K562 (cell line): Measurements from ENCODE around the gene CNIH1. TPM values are rescaled to one million over a fixed set of nuclear protein-coding genes. Genes with fewer than 3 reads are reported as not detected.

ENCODE experiments used
- ATAC-seq: fragments of 200-7000 bp; cut with Tn5 transposase; 3 replicates; pipeline ENCODE4 v1.9.1; 2020; ENCODE audit warnings: moderate library complexity
- BruUV-seq: library from RNA; stranded (reverse); fragments of 400-500 nt; replicated peaks from 2 replicates; lab custom pipeline; 2021; lab: Mats Ljungman, UMichigan
- CTCF ChIA-PET: fragments of 300-600 bp; formaldehyde crosslinking; extraction: SDS; loops from one replicate; lab custom pipeline; 2021; ENCODE audit warnings: low intra/inter-chr PET ratio; lab: Yijun Ruan, JAX
- POLR2A ChIA-PET: fragments of 300-600, 350-650 bp; sonication (Branson Sonifier 250); formaldehyde crosslinking; extraction: SDS; loops from one replicate; lab custom pipeline; 2021; ENCODE audit warnings: antibody characterized with exemption, inconsistent platforms; lab: Yijun Ruan, JAX
- DNase-seq, 4 experiments: peaks; one replicate each; pipeline versions ENCODE4 v3.0.0 to v3.0.0-alpha.2; 2011 to 2018; ENCODE audit warnings: low spot score in 3 of 4, mixed read lengths in 3 of 4; ENCODE audit errors: extremely low read depth in 1 of 4
- FAIRE-seq: peaks from 2 replicates; lab custom pipeline; 2011; peaks lifted over from hg19 to GRCh38; lab: Jason Lieb, UNC
- H2AFZ ChIP-seq: 2 replicates; pipeline ENCODE4 v1.6.0; 2011; ENCODE audit warnings: low read depth, low read length, control low read depth, inconsistent platforms
- H3K27ac ChIP-seq: fragments of 200-600 bp; 3 replicates; pipeline ENCODE4 v1.8.0; 2011; ENCODE audit warnings: low read depth, mild to moderate bottlenecking, control low read depth, inconsistent platforms, low read length, moderate library complexity, mixed read lengths; ENCODE audit errors: extremely low read depth
- H3K27me3 ChIP-seq, 2 experiments: fragments of 300-600 bp in 1 of 2; 2 replicates in 1 of 2; 3 replicates in 1 of 2; pipeline versions ENCODE4 v1.6.0 to v1.8.0; 2011; ENCODE audit warnings: inconsistent platforms in 2 of 2, low read length in 2 of 2, mild to moderate bottlenecking in 1 of 2, mixed read lengths in 1 of 2, moderate library complexity in 1 of 2; ENCODE audit not compliant: control insufficient read depth in 2 of 2, insufficient read depth in 2 of 2
- H3K36me3 ChIP-seq: fragments of 300-600 bp; 3 replicates; pipeline ENCODE4 v1.8.0; 2011; ENCODE audit warnings: mild to moderate bottlenecking, low read length, inconsistent platforms; ENCODE audit not compliant: control insufficient read depth, insufficient read depth
- H3K4me1 ChIP-seq, 2 experiments: fragments of 200-600 bp in 1 of 2; replicated peaks in 1 of 2; 2 replicates in 1 of 2; 3 replicates in 1 of 2; pipeline versions ENCODE4 v1.5.1 to v1.8.0; 2011; ENCODE audit warnings: inconsistent platforms in 2 of 2, low read length in 2 of 2, mild to moderate bottlenecking in 1 of 2, mixed read lengths in 1 of 2, moderate library complexity in 1 of 2; ENCODE audit not compliant: control insufficient read depth in 2 of 2, insufficient read depth in 2 of 2
- H3K4me2 ChIP-seq: 2 replicates; pipeline ENCODE4 v1.6.1; 2011; ENCODE audit warnings: low read length, control low read depth, inconsistent platforms, mixed read lengths; ENCODE audit not compliant: insufficient read depth
- H3K4me3 ChIP-seq: fragments of 200-600 bp; sonication (generic), shearing (Covaris generic); 2 replicates; pipeline ENCODE4 v1.5.1; 2016; ENCODE audit warnings: control low read depth, inconsistent platforms
- H3K79me2 ChIP-seq: fragments of 200-600 bp; 3 replicates; pipeline ENCODE4 v1.8.0; 2011; ENCODE audit warnings: low read length, inconsistent platforms; ENCODE audit not compliant: control insufficient read depth, insufficient read depth
- H3K9ac ChIP-seq, 2 experiments: 2 replicates each; pipeline versions ENCODE4 v1.6.0 to v1.6.1; 2011; ENCODE audit warnings: low read depth in 2 of 2, low read length in 2 of 2, control low read depth in 1 of 2, inconsistent platforms in 1 of 2, mild to moderate bottlenecking in 1 of 2, mixed read lengths in 1 of 2; ENCODE audit not compliant: insufficient read depth in 1 of 2
- H3K9me1 ChIP-seq: one replicate; pipeline ENCODE4 v1.6.0; 2011; ENCODE audit warnings: inconsistent platforms, mild to moderate bottlenecking, low read length, moderate library complexity; ENCODE audit not compliant: control insufficient read depth, insufficient read depth
- H3K9me3 ChIP-seq: replicated peaks from 2 replicates; pipeline ENCODE4 v1.5.1; 2011; ENCODE audit warnings: low read depth, low read length, inconsistent platforms; ENCODE audit not compliant: control insufficient read depth, insufficient read depth
- H4K20me1 ChIP-seq: replicated peaks from 2 replicates; pipeline ENCODE4 v1.6.1; 2011; ENCODE audit warnings: low read length, inconsistent platforms, mixed read lengths; ENCODE audit not compliant: control insufficient read depth, insufficient read depth
- ATF1 ChIP-seq, 2 experiments: fragments of 450-650 bp in 1 of 2; IDR thresholded peaks; 2 replicates each; pipeline ENCODE4 v1.6.1; 2016; ENCODE audit warnings: missing compliant biosample characterization in 1 of 2, missing genetic modification characterization in 1 of 2
- CBX1 ChIP-seq: sonication (generic); IDR thresholded peaks from 2 replicates; pipeline ENCODE4 v1.6.1; 2016; ENCODE audit warnings: antibody characterized with exemption, low read depth, mild to moderate bottlenecking
- CBX3 ChIP-seq, 2 experiments: IDR thresholded peaks; 1 replicate in 1 of 2; 2 replicates in 1 of 2; pipeline ENCODE4 v1.6.1; 2012; ENCODE audit warnings: inconsistent platforms in 2 of 2, low read length in 2 of 2, borderline replicate concordance in 1 of 2, control low read depth in 1 of 2
- ETS2 ChIP-seq: IDR thresholded peaks from 2 replicates; pipeline ENCODE4 v1.6.1; 2016; ENCODE audit warnings: borderline replicate concordance, missing genetic modification characterization, mild to moderate bottlenecking, moderate library complexity, missing compliant biosample characterization; ENCODE audit not compliant: poor library complexity, severe bottlenecking
- ETV1 ChIP-seq: fragments of 450-650 bp; conservative IDR thresholded peaks from 2 replicates; pipeline ENCODE4 v1.6.1; 2016; ENCODE audit warnings: missing genetic modification characterization, control low read depth, low read depth, missing compliant biosample characterization
- HDAC2 ChIP-seq: fragments of 450-650 bp; IDR thresholded peaks from 2 replicates; pipeline ENCODE4 v1.6.1; 2016; ENCODE audit warnings: mild to moderate bottlenecking
- HDAC6 ChIP-seq: IDR thresholded peaks from 2 replicates; pipeline ENCODE4 v1.6.1; 2012; ENCODE audit warnings: low read depth, mild to moderate bottlenecking, control low read depth, inconsistent platforms, low read length, moderate library complexity
- HLTF ChIP-seq: fragments of 450-650 bp; IDR thresholded peaks from 2 replicates; pipeline ENCODE4 v1.6.1; 2016
- LCOR ChIP-seq: sonication (generic); formaldehyde crosslinking; IDR thresholded peaks from 2 replicates; pipeline ENCODE4 v1.8.0; 2022; ENCODE audit warnings: mild to moderate bottlenecking, missing genetic modification reagents
- MTA1 ChIP-seq: fragments of 450-650 bp; IDR thresholded peaks from 2 replicates; pipeline ENCODE4 v1.6.1; 2017; ENCODE audit warnings: borderline replicate concordance
- NFRKB ChIP-seq: fragments of 450-650 bp; IDR thresholded peaks from 2 replicates; pipeline ENCODE4 v1.6.1; 2016; ENCODE audit warnings: low read depth
- PHF20 ChIP-seq: fragments of 450-650 bp; IDR thresholded peaks from 2 replicates; pipeline ENCODE4 v1.6.1; 2018; ENCODE audit not compliant: partially characterized antibody
- PHF8 ChIP-seq: fragments of 200-600 bp; sonication (generic); IDR thresholded peaks from 2 replicates; pipeline ENCODE4 v1.6.1; 2012; ENCODE audit warnings: mixed run types, mild to moderate bottlenecking, inconsistent platforms, low read length, moderate library complexity, borderline replicate concordance
- SIN3A ChIP-seq, 2 experiments: fragments of 150-350 bp in 1 of 2; IDR thresholded peaks; 2 replicates each; pipeline ENCODE4 v1.6.1; 2011 to 2016; ENCODE audit warnings: borderline replicate concordance in 2 of 2, low read depth in 2 of 2, low read length in 2 of 2, mild to moderate bottlenecking in 2 of 2, moderate library complexity in 2 of 2; ENCODE audit not compliant: control insufficient read depth in 1 of 2
- SMARCA4 ChIP-seq: fragments of 450-650 bp; IDR thresholded peaks from 2 replicates; pipeline ENCODE4 v1.6.1; 2016
- ZNF24 ChIP-seq: fragments of 450-650 bp; IDR thresholded peaks from 2 replicates; pipeline ENCODE4 v1.6.1; 2016
- ZNF583 ChIP-seq: fragments of 250-450 bp; sonication (Bioruptor Pico); IDR thresholded peaks from 2 replicates; pipeline ENCODE4 v1.4.0; 2020
- WGBS: fragments of 100-300 bp; shearing (Covaris generic); methylation state at CpG from one replicate; pipeline ENCODE4 v1.1.6; 2016; ENCODE audit warnings: low coverage, mixed read lengths; ENCODE audit not compliant: insufficient coverage; ENCODE audit errors: missing lambda C conversion rate; 5-methylcytosine and 5-hydroxymethylcytosine counted together
- in situ Hi-C: fragments of 300-500 bp; cut with MboI; formaldehyde crosslinking; loops from 4 replicates; pipeline ENCODE4 v1.15.0; 2018; ENCODE audit warnings: inconsistent platforms, mixed read lengths
- intact Hi-C: fragments of 100-400 bp; cut with micrococcal nuclease; formaldehyde crosslinking; loops from 2 replicates; pipeline ENCODE4 v1.14.2; 2022
- polyA plus RNA-seq, 8 experiments: library from polyadenylated mRNA; depleted of rRNA in 4 of 8; stranded (reverse) in 5 of 8; unstranded in 3 of 8; fragments of >200 nt; fragmentation: Nextera tagmentation in 2 of 8; fragmentation: Illumina TruSeq in 1 of 8; extraction: Ambion mirVana in 2 of 8; extraction: Trizol in 1 of 8; gene quantifications; 2 replicates each; pipeline versions ENCODE4 v1.2.1 to v1.2.3, GENCODE V29; 2011 to 2014; ENCODE audit warnings: inconsistent platforms in 1 of 8, missing spikeins in 1 of 8
- total RNA-seq, 7 experiments: library from RNA; depleted of rRNA in 6 of 7; stranded (reverse); fragments of >200 nt in 6 of 7; fragmentation: Illumina TruSeq in 2 of 7; extraction: Trizol in 2 of 7; gene quantifications; 2 replicates each; pipeline versions ENCODE4 v1.2.1 to v1.2.3, GENCODE V29; 2011 to 2021; ENCODE audit warnings: low replicate concordance in 1 of 7
- TF ChIP-seq, protein P1 (sequence below): sonication (generic); formaldehyde crosslinking; IDR thresholded peaks from 2 replicates; pipeline ENCODE4 v1.8.1; 2023; ENCODE audit warnings: mild to moderate bottlenecking, missing genetic modification reagents, moderate library complexity
- TF ChIP-seq, protein P2 (sequence below): IDR thresholded peaks from 2 replicates; pipeline ENCODE4 v1.6.1; 2014; ENCODE audit warnings: antibody characterized with exemption
- TF ChIP-seq, protein P3 (sequence below): fragments of 450-650 bp; IDR thresholded peaks from 2 replicates; pipeline ENCODE4 v1.6.1; 2017; ENCODE audit warnings: mild to moderate bottlenecking, moderate library complexity

Gene CNIH1
- total and polyA plus RNA-seq, 9 of the 15 experiments (the other 6 are each of a cell fraction or from before 2014, with no cell fraction given) = 13.9 to 283 (median 77.3) TPM

DNA sequence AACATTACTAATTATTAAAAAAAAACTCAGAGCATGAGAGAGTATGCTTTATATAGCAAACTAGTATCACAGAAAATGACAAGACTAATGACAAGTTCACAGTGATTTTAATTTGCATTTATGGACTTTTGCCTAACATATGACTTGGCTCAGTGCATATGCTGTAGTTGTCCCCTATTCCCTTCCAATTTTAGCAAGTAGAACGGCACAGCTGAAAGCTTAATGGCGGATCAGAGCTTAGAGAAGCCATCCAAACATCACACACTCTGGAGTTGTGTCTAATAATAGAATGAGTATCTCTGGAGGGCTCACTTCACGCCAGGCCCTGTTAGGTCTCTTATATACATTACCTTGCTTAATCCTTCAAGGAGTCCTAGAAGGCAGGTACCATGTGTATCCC lies 13.3 kb downstream of the CNIH1 start:
- CTCF ChIA-PET = no interaction called here
- no TSS peak for BruUV-seq
- H3K9ac ChIP-seq = no peak overlapping the region
- no peaks in the 10 kb centered on the region for H3K4me1 ChIP-seq
- H4K20me1 ChIP-seq = no peaks in the 10 kb centered on the region
- no peaks in the 10 kb centered on the region for H3K9me3 ChIP-seq
- no peak overlapping the region for H2AFZ ChIP-seq
- H3K27ac ChIP-seq = no peak overlapping the region
- TF ChIP-seq SIN3A (IDR thresholded peaks at IDR 0.05; ENCODE audit: borderline replicate concordance in 2 of 2, control insufficient read depth in 1 of 2, low read depth in 2 of 2, low read length in 2 of 2) (no peak), HDAC2 (no peak), PHF8 (no peak), ZNF583 (CRISPR knock-in tag) (no peak), PHF20 (no peak), NFRKB (no peak), CBX3 (IDR thresholded peaks at IDR 0.05; ENCODE audit: borderline replicate concordance in 1 of 2, low read length in 2 of 2) (no peak), SMARCA4 (no peak), ETV1 (no peak), ETS2 (no peak), LCOR (CRISPR knock-in tag) (no peak), ZNF24 (no peak), HLTF (no peak), CBX1 (no peak), MTA1 (no peak), ATF1 (CRISPR knock-in tag; IDR thresholded peaks at IDR 0.05) (no peak), ATF1 (tag; IDR thresholded peaks at IDR 0.05) (no peak), HDAC6 (no peak)
- TF ChIP-seq, protein P1, sequence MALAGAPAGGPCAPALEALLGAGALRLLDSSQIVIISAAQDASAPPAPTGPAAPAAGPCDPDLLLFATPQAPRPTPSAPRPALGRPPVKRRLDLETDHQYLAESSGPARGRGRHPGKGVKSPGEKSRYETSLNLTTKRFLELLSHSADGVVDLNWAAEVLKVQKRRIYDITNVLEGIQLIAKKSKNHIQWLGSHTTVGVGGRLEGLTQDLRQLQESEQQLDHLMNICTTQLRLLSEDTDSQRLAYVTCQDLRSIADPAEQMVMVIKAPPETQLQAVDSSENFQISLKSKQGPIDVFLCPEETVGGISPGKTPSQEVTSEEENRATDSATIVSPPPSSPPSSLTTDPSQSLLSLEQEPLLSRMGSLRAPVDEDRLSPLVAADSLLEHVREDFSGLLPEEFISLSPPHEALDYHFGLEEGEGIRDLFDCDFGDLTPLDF (CRISPR knock-in tag) = no peak
- TF ChIP-seq, protein P2, sequence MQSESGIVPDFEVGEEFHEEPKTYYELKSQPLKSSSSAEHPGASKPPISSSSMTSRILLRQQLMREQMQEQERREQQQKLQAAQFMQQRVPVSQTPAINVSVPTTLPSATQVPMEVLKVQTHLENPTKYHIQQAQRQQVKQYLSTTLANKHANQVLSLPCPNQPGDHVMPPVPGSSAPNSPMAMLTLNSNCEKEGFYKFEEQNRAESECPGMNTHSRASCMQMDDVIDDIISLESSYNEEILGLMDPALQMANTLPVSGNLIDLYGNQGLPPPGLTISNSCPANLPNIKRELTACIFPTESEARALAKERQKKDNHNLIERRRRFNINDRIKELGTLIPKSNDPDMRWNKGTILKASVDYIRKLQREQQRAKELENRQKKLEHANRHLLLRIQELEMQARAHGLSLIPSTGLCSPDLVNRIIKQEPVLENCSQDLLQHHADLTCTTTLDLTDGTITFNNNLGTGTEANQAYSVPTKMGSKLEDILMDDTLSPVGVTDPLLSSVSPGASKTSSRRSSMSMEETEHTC = no peak
- TF ChIP-seq, protein P3, sequence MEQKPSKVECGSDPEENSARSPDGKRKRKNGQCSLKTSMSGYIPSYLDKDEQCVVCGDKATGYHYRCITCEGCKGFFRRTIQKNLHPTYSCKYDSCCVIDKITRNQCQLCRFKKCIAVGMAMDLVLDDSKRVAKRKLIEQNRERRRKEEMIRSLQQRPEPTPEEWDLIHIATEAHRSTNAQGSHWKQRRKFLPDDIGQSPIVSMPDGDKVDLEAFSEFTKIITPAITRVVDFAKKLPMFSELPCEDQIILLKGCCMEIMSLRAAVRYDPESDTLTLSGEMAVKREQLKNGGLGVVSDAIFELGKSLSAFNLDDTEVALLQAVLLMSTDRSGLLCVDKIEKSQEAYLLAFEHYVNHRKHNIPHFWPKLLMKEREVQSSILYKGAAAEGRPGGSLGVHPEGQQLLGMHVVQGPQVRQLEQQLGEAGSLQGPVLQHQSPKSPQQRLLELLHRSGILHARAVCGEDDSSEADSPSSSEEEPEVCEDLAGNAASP = no peak
- TF ChIP-seq, all 486 proteins: peak for 0
- ATAC-seq = no peak
- intact Hi-C loops (no loop called here), in situ Hi-C loops (no loop called here)
- Histone ChIP-seq H3K4me3 (no peak overlapping the region), H3K4me2 (no peak overlapping the region), H3K27me3 (no peaks in the 10 kb centered on the region), H3K79me2 (peaks cover 17% of the 10 kb centered on the region), H3K9me1 (no peaks in the 10 kb centered on the region), H3K36me3 (peaks cover 85% of the 10 kb centered on the region)
- FAIRE-seq = no peak
- POLR2A ChIA-PET = no interaction called here
- no peak for DNase-seq
- 100% methylated on average over 2 of the region's 3 CpGs for WGBS
